Epithelial cell of esophagus (primary cell): ENCODE measurements around the gene KCTD19.

Experiments
- DNase-seq: peaks from one replicate; pipeline ENCODE4 v3.0.0; 2010; ENCODE audit warnings: low read depth
- H3K4me3 ChIP-seq: 2 replicates; pipeline ENCODE4 v1.5.1; 2011; ENCODE audit warnings: mild to moderate bottlenecking, low read length, control low read depth
- TF ChIP-seq, protein P1 (sequence below): IDR thresholded peaks from 2 replicates; pipeline ENCODE4 v1.5.1; 2011; ENCODE audit warnings: low read depth, mild to moderate bottlenecking, low read length, control low read depth, inconsistent platforms; ENCODE audit not compliant: insufficient read depth; ENCODE audit errors: missing control alignments

The KCTD19 gene

DNA sequence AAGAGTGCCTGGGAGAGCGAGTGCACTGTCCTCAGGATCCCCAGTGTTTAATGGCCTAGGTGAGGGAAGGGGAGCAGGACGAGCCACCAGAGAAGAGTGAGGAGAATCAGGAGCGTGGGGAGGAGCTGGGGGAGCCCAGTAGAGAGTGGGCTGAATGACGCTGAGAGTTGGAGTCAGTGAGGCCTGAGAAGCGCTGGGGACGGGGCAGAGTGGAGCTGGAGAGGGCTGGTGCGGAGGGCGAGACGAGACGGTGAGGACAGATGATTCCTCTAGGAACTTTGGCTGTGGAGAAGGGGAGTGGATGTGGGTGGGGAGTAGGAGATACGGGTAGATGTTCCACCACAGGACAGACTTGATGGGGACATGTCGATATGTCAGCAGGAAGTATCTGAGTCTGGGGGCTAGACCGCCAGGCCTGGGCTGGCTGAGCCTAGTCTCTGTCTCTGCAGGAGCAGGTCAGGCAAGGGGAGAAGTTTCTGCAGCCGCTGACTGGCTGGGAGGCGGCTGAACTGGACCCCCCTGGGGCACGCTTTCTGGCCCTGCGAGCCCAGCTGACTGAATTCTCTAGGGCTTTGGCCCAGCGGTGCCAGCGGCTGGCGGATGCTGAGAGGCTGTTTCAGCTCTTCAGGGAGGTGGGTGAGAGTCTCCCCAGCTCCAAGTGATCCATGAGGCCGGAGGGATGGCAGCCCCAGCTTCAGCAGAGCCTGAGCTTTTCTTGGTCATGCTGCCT is 42.5 kb downstream of the KCTD19 start:
- no peak overlapping the region for H3K4me3 ChIP-seq
- TF ChIP-seq, protein P1, sequence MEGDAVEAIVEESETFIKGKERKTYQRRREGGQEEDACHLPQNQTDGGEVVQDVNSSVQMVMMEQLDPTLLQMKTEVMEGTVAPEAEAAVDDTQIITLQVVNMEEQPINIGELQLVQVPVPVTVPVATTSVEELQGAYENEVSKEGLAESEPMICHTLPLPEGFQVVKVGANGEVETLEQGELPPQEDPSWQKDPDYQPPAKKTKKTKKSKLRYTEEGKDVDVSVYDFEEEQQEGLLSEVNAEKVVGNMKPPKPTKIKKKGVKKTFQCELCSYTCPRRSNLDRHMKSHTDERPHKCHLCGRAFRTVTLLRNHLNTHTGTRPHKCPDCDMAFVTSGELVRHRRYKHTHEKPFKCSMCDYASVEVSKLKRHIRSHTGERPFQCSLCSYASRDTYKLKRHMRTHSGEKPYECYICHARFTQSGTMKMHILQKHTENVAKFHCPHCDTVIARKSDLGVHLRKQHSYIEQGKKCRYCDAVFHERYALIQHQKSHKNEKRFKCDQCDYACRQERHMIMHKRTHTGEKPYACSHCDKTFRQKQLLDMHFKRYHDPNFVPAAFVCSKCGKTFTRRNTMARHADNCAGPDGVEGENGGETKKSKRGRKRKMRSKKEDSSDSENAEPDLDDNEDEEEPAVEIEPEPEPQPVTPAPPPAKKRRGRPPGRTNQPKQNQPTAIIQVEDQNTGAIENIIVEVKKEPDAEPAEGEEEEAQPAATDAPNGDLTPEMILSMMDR: no peak
- no peak for DNase-seq

DNA sequence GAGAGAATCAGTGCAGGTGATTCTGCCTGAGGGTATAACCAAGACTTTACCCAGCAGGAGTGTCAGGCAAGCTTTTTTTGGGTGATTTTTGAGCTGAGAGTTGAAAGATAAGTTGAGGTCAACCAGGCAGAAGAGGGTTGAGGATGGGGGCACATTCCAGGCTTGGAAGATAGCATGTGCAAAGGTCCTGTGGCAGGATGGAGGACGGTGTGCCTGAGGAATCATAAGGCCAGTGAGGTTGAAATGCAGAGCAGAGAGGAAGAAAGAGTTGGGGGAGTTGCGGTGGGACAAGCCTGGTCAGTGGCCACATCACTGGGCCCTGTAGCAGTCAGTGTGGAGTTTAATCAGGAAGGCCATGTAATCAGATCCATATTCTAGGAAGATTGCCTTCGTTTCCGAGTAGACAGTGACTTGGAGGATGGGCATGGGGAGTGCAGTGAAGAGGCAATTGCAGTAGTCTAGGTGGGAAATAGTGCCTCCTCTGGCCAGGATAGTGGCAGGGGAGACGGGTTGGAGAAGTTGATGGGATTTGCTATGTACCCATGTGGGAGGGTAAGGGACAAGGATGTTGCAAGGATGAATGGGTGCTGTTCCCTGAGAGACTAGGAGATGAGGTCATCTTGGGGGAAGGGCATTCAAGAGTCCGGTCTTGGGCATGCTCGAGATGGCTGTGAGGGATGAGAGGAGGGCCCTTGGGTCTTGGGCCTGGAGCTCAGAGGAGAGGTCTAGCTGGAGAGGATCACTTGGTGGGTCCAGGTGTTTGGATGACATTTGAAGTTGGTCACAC is 43.3 kb downstream of the KCTD19 start:
- peak; percentile 60 for DNase-seq
- H3K4me3 ChIP-seq: no peak overlapping the region
- TF ChIP-seq, protein P1: no peak

DNA sequence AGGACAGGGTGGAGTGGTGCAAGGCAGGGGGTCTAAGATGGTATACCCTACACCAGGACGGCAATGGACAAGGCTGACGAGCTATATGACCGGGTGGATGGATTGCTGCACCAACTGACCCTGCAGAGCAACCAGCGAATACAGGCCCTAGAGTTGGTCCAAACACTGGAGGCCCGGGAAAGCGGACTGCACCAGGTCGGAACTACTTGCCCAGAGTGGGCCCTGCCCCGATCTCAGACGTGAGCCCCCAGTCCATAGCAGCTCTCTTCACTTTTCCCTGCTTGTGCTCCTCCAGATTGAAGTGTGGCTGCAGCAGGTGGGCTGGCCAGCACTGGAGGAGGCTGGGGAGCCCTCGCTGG is 44.1 kb downstream of the KCTD19 start:
- TF ChIP-seq, protein P1: no peak
- DNase-seq: no peak

DNA sequence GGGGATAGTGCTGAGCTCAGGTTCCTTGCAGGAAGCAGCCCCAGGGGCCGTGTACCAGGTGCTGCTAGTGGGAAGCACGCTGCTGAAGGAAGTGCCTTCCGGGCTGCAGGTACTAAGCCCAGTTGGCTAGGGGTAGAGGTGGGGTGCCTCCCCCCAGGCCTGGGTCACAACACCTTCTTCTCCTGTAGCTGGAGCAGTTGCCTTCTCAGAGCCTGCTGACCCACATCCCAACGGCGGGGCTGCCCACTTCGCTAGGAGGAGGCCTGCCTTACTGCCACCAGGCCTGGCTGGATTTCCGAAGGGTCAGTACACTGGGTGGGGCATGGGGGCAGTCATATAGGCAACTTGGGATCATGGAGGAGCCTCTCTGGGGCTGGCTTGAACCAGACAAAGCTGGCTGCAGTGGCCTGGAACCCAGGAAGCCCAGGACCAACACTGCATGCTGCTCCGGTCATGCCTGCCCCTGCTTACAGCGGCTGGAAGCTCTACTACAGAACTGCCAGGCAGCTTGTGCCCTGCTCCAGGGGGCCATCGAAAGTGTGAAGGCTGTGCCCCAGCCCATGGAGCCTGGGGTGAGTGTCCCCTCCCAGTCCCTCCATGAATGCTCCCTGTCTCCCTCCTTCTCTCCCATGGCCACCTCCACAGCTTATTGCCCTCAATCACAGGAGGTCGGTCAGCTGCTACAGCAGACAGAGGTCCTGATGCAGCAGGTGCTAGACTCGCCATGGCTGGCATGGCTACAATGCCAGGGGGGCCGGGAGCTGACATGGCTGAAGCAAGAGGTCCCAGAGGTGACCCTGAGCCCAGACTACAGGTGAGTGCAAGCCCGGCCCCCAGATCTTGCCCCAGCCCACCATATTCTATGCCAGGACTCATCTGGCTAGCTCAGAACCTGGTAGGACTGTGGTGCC is 44.8 kb downstream of the KCTD19 start:
- no peak overlapping the region for H3K4me3 ChIP-seq
- TF ChIP-seq, protein P1: no peak
- DNase-seq: no peak

More for the DNA sequence above, 44.1 kb downstream of the KCTD19 start:
- no peak overlapping the region for H3K4me3 ChIP-seq

DNA sequence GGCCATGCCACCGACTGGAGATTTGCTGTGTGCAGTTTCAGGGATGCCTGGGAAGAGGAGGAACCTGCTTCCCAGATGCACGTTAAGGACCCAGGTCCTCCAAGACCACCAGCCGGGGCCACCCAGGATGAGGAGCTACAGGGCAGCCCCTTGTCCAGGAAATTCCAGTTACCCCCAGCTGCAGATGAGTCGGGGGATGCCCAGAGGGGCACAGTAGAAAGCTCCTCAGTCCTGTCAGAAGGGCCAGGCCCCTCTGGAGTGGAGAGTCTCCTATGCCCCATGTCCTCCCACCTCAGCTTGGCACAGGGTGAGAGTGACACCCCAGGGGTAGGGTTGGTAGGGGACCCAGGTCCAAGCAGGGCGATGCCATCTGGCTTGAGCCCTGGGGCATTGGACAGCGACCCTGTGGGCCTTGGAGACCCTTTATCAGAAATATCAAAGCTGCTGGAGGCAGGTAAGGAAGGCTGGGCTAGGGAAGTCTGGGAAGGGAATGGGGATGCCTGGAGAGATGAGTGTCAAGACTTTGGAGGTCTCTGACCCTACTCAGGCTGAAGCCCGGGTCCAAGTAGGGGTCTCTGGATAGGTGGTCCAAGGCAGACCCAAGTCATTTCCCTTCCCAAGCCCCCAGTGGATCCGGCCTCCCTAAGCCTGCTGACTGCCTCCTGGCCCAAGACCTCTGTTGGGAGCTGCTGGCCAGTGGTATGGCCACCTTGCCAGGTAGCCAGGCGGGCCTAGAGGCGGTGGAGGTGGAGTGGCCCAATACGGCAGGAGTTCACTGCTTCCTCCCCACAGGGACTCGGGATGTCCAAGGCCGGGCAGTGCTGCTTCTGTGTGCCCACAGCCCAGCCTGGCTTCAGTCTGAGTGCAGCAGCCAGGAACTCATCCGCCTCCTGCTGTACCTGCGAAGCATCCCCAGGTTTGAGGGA is 46.2 kb downstream of the KCTD19 start:
- H3K4me3 ChIP-seq: peak overlapping the region; percentile 49
- DNase-seq: no peak
- TF ChIP-seq, protein P1: no peak
